GM12872 (cell line): Measurements from ENCODE around the gene PARN.

Experiments
- TF ChIP-seq, protein P1 (sequence below): IDR thresholded peaks from 3 replicates; pipeline ENCODE4 v1.5.1; 2011; ENCODE audit warnings: low read depth, mild to moderate bottlenecking, low read length, moderate library complexity; ENCODE audit not compliant: insufficient read depth

The PARN gene

GRCh38 chr16:14618566-14618965 is 11.5 kb downstream of the PARN start:
- TF ChIP-seq, protein P1, sequence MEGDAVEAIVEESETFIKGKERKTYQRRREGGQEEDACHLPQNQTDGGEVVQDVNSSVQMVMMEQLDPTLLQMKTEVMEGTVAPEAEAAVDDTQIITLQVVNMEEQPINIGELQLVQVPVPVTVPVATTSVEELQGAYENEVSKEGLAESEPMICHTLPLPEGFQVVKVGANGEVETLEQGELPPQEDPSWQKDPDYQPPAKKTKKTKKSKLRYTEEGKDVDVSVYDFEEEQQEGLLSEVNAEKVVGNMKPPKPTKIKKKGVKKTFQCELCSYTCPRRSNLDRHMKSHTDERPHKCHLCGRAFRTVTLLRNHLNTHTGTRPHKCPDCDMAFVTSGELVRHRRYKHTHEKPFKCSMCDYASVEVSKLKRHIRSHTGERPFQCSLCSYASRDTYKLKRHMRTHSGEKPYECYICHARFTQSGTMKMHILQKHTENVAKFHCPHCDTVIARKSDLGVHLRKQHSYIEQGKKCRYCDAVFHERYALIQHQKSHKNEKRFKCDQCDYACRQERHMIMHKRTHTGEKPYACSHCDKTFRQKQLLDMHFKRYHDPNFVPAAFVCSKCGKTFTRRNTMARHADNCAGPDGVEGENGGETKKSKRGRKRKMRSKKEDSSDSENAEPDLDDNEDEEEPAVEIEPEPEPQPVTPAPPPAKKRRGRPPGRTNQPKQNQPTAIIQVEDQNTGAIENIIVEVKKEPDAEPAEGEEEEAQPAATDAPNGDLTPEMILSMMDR: no peak

DNA sequence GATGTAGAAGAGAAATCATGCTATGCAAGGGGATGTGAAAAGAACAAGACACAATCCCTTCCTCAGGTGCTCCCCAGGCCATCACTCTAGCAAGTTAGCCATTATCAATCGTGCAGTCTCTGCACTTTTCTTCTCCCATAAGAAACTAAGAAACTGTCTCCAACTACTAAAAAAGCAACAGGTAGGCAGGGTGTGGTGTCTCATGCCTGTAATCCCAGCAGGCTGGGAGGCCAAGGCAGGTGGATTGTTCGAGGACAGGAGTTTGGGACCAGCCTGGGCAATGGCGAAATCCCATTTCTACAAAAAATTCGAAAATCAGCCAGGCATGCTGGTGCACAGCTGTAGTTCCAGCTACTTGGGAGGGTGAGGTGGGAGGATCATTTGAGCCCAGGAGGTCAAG is 13.8 kb downstream of the PARN start:
- TF ChIP-seq, protein P1: no peak

DNA sequence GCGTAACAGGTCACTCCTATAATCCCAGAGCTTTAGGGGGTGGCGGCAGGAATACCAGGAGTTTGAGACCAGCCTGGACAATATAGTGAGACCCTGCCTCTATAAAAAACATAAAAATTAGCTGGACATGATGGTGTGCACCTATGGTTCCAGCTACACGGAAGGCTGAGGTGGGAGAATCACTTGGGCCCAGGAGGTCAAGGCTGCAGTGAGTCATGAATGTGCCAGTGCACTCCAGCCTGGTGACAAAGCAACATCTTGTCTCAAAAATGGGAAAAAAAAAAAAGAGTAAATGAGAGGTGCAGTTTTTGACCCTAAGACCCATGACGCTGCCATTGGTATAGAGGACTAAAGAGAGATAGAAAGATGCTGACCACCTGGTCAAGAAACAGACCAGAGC is 16.1 kb downstream of the PARN start:
- TF ChIP-seq, protein P1: no peak

GRCh38 chr16:14611660-14612059 is 18.4 kb downstream of the PARN start:
- TF ChIP-seq, protein P1: no peak

DNA sequence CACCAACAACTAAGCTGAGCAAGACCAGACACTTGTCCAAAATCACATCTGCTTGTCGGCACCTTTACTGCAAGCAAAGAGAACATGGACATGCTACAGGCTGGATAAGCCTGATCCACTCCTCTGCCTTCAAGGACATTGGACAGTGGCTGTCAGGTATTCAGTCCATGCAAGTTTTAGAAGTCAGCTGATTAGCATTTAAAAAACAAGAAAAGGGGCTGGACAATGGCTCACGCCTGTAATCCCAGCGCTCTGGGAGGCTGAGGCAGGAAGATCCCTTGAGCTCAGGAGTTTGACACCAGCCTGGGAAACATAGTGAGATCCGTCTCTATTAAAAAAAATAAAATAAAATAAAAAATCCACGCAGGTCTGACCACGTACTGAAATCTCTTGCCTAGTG is 20.3 kb downstream of the PARN start:
- TF ChIP-seq, protein P1: no peak

GRCh38 chr16:14608604-14609003 is 21.5 kb downstream of the PARN start:
- TF ChIP-seq, protein P1: no peak

GRCh38 chr16:14608111-14608566 is 21.9 kb downstream of the PARN start:
- TF ChIP-seq, protein P1: no peak

- TF ChIP-seq, protein P1: no peak
Observed at GRCh38 chr16:14606102-14606501, 24.0 kb downstream of the PARN start.
